Measurements from ENCODE around the gene AIDA. TPM values are rescaled to one million over a fixed set of nuclear protein-coding genes. Genes with fewer than 3 reads are reported as not detected.
A peak's percentile ranks its signal among the peaks of the same experiment; 100 is the strongest.

AIDA gene
- polyA plus RNA-seq, 2 of the 4 experiments (the other 2 are of a cell fraction): 50.3 to 90.1 TPM

DNA sequence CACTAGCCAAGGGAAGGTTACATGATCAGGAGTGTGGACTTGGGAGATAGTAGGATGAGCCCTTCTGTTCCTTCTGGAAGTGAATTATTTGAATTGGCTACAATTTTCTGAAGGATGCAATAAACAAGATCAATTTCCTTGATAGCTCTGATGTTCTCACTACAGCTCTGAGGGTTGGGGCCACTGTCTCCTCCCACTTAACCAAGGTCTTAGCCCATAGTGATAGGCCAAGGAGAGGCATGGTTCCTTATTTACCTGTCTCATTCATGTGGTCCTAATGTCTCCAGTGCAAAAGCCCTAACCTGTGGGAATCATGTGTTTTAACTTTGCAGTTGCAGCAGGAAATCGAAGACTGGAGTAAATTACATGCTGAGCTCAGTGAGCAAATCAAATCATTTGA, 59.6 kb downstream of the AIDA start:
- no peaks in the 10 kb centered on the region for H3K4me1 ChIP-seq
- no peak overlapping the region for H3K27ac ChIP-seq
- POLR2A ChIA-PET: interaction anchor here (1.9 kb wide), 1 partner anchor 9 kb away, joined by 9 read pairs; no protein-coding TSS in a partner anchor
- no peaks in the 10 kb centered on the region for H3K9me3 ChIP-seq
- no peak overlapping the region for H3K4me2 ChIP-seq
- DNase-seq (ENCODE audit: low read depth in 1 of 2, low spot score in 1 of 2): no peak
- no peak overlapping the region for H3K4me3 ChIP-seq
- CTCF ChIA-PET: interaction anchor here (1.2 kb wide), 1 partner anchor 188 kb away, joined by 3 read pairs; no protein-coding TSS in a partner anchor
- WGBS (ENCODE audit: missing lambda C conversion rate): 75% methylated on average over 1 of the region's 1 CpG
- ATAC-seq: no peak
- no peak for TF ChIP-seq ELK1 (IDR thresholded peaks at IDR 0.05; ENCODE audit: low read depth, low read length)
- TF ChIP-seq RFX5 (IDR thresholded peaks at IDR 0.05): no peak
- TF ChIP-seq HDAC2 (IDR thresholded peaks at IDR 0.05): no peak
- no peak for TF ChIP-seq FOSB (CRISPR knock-in tag; IDR thresholded peaks at IDR 0.05)
- TF ChIP-seq TFCP2L1 (CRISPR knock-in tag; IDR thresholded peaks at IDR 0.05): no peak
- TF ChIP-seq MAFK (IDR thresholded peaks at IDR 0.05; ENCODE audit: partially characterized antibody): no peak
- no peak for TF ChIP-seq ATOH8 (CRISPR knock-in tag; IDR thresholded peaks at IDR 0.05; ENCODE audit: low read depth)
- TF ChIP-seq NFE2L2 (conservative IDR thresholded peaks at IDR 0.05; ENCODE audit: low read length): no peak
- TF ChIP-seq HOXB13 (CRISPR knock-in tag; IDR thresholded peaks at IDR 0.05; ENCODE audit: low read depth): no peak
- TF ChIP-seq CHD4 (IDR thresholded peaks at IDR 0.05; ENCODE audit: borderline replicate concordance): no peak
- TF ChIP-seq EP300 (IDR thresholded peaks at IDR 0.05): no peak
- TF ChIP-seq CHD2 (IDR thresholded peaks at IDR 0.05; ENCODE audit: low read length, partially characterized antibody): no peak
- peak; percentile 61 for FAIRE-seq

DNA sequence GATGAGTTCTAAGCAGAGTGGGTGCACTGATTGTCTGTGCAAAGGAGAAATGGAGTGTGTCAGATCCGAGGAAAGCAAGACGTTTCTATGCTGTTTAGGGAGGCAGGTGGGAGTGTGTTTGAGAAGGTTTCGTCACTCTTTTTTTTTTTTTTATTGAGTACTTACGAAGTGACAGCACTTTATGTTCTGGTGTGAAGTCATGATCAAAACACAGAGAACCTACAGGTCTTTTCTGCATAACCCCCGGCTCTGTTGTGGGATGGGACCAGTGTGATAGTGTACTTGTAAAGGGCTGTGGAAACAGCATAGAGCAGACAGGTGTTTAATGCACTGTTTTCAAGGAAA, 67.7 kb downstream of the AIDA start:
- no peak for DNase-seq (ENCODE audit: low read depth in 1 of 2, low spot score in 1 of 2)
- 0% methylated on average over 5 of the region's 5 CpGs for WGBS (ENCODE audit: missing lambda C conversion rate)
- Histone ChIP-seq H3K27ac (peak overlapping the region; percentile 98), H3K4me2 (peak overlapping the region; percentile 82), H3K4me3 (peak overlapping the region; percentile 88), H3K9me3 (no peaks in the 10 kb centered on the region), H3K4me1 (peaks cover 18% of the 10 kb centered on the region)
- ATAC-seq: peak in 1 of 2 experiments; percentile 10; a peak in 4 of 6 replicates
- no peak for FAIRE-seq
- no peak for TF ChIP-seq KDM5A (IDR thresholded peaks at IDR 0.05)
- CTCF ChIA-PET: interaction anchor here (0.7 to 3.6 kb wide), 4 partner anchors 10 to 189 kb away, joined by 3 to 18 read pairs (median 5); no protein-coding TSS in a partner anchor
- POLR2A ChIA-PET: interaction anchor here (0.9 to 2.0 kb wide), 5 partner anchors 9 to 179 kb away, joined by 4 to 25 read pairs (median 9); partner anchors contain the start of gene TAF1A

- peaks cover 18% of the 10 kb centered on the region for H3K4me1 ChIP-seq
- peak overlapping the region; percentile 98 for H3K27ac ChIP-seq
- WGBS (ENCODE audit: missing lambda C conversion rate): 1% methylated on average over 38 of the region's 42 CpGs
- ChIA-PET POLR2A (interaction anchor here (0.9 to 2.0 kb wide), 6 partner anchors 9 to 179 kb away, joined by 4 to 25 read pairs (median 8); partner anchors contain the start of genes AIDA, BROX and TAF1A), CTCF (interaction anchor here (0.7 to 3.6 kb wide), 5 partner anchors 10 to 516 kb away, joined by 3 to 18 read pairs (median 5); no protein-coding TSS in a partner anchor)
- peak; percentile 99 for FAIRE-seq
- peak; percentile 80 to 99 for DNase-seq (ENCODE audit: low read depth in 1 of 2, low spot score in 1 of 2)
- peak overlapping the region; percentile 88 for H3K4me3 ChIP-seq
- H3K4me2 ChIP-seq: peak overlapping the region; percentile 87
- H3K9me3 ChIP-seq: no peaks in the 10 kb centered on the region
- ATAC-seq: peak; percentile 97 to 98
- TF ChIP-seq PBX3 (IDR thresholded peaks at IDR 0.05) (peak; percentile 60), RARB (CRISPR knock-in tag; IDR thresholded peaks at IDR 0.05) (no peak), FOSL2 (IDR thresholded peaks at IDR 0.05) (no peak), FOSL2 (CRISPR knock-in tag; IDR thresholded peaks at IDR 0.05) (peak; percentile 30; the same call in 1 of the 2 replicates), PHF8 (IDR thresholded peaks at IDR 0.05; ENCODE audit: borderline replicate concordance, low read depth) (peak; percentile 87; the same call in 1 of the 2 replicates), CEBPB (IDR thresholded peaks at IDR 0.05) (no peak), CHD4 (IDR thresholded peaks at IDR 0.05; ENCODE audit: borderline replicate concordance) (no peak), MAZ (IDR thresholded peaks at IDR 0.05; ENCODE audit: borderline replicate concordance, low read depth, low read length) (0 out of 2 replicates have a peak, but pooled peaks have one; percentile 74), JUN (IDR thresholded peaks at IDR 0.05) (peak; percentile 88), ELK1 (IDR thresholded peaks at IDR 0.05; ENCODE audit: low read depth, low read length) (no peak)
- TF ChIP-seq, protein P1, sequence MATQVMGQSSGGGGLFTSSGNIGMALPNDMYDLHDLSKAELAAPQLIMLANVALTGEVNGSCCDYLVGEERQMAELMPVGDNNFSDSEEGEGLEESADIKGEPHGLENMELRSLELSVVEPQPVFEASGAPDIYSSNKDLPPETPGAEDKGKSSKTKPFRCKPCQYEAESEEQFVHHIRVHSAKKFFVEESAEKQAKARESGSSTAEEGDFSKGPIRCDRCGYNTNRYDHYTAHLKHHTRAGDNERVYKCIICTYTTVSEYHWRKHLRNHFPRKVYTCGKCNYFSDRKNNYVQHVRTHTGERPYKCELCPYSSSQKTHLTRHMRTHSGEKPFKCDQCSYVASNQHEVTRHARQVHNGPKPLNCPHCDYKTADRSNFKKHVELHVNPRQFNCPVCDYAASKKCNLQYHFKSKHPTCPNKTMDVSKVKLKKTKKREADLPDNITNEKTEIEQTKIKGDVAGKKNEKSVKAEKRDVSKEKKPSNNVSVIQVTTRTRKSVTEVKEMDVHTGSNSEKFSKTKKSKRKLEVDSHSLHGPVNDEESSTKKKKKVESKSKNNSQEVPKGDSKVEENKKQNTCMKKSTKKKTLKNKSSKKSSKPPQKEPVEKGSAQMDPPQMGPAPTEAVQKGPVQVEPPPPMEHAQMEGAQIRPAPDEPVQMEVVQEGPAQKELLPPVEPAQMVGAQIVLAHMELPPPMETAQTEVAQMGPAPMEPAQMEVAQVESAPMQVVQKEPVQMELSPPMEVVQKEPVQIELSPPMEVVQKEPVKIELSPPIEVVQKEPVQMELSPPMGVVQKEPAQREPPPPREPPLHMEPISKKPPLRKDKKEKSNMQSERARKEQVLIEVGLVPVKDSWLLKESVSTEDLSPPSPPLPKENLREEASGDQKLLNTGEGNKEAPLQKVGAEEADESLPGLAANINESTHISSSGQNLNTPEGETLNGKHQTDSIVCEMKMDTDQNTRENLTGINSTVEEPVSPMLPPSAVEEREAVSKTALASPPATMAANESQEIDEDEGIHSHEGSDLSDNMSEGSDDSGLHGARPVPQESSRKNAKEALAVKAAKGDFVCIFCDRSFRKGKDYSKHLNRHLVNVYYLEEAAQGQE (IDR thresholded peaks at IDR 0.05): no peak; the same call in 1 of the 2 replicates
- TF ChIP-seq, protein P2, sequence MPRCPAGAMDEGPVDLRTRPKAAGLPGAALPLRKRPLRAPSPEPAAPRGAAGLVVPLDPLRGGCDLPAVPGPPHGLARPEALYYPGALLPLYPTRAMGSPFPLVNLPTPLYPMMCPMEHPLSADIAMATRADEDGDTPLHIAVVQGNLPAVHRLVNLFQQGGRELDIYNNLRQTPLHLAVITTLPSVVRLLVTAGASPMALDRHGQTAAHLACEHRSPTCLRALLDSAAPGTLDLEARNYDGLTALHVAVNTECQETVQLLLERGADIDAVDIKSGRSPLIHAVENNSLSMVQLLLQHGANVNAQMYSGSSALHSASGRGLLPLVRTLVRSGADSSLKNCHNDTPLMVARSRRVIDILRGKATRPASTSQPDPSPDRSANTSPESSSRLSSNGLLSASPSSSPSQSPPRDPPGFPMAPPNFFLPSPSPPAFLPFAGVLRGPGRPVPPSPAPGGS (IDR thresholded peaks at IDR 0.05): peak; percentile 83; the same call in 2 of the 3 replicates
Observed at GRCh38 chr1:222643938-222644635, 68.2 kb downstream of the AIDA start.

Data from A549 (cell line).